ENCODE results near the gene SMG9.

The SMG9 gene

GRCh38 chr19:43798546-43799409, 44.0 kb upstream of the SMG9 start (continued):
- peak; percentile 95 for TF ChIP-seq HIC1 (tag by site-specific recombination; IDR thresholded peaks at IDR 0.05)
- TF ChIP-seq ZNF626 (tag by site-specific recombination; IDR thresholded peaks at IDR 0.05) = no peak
- TF ChIP-seq MYNN (tag by site-specific recombination; IDR thresholded peaks at IDR 0.05; ENCODE audit: borderline replicate concordance) = no peak
- 0 out of 2 replicates have a peak, but pooled peaks have one; percentile 11 for TF ChIP-seq ZNF311 (tag by site-specific recombination; IDR thresholded peaks at IDR 0.05; ENCODE audit: borderline replicate concordance)
- peak; percentile 44 for TF ChIP-seq ZFP69B (tag by site-specific recombination; IDR thresholded peaks at IDR 0.05)
- peak; percentile 81; the same call in 1 of the 2 replicates for TF ChIP-seq ZNF121 (tag by site-specific recombination; IDR thresholded peaks at IDR 0.05)
- TF ChIP-seq EGR2 (tag by site-specific recombination; IDR thresholded peaks at IDR 0.05; ENCODE audit: low read depth) = peak; percentile 97
- TF ChIP-seq ZNF202 (tag by site-specific recombination; IDR thresholded peaks at IDR 0.05; ENCODE audit: borderline replicate concordance) = no peak
- TF ChIP-seq ZNF175 (tag by site-specific recombination; IDR thresholded peaks at IDR 0.05) = 0 out of 2 replicates have a peak, but pooled peaks have one; percentile 58
- no peak for TF ChIP-seq ZNF670 (tag by site-specific recombination; IDR thresholded peaks at IDR 0.05; ENCODE audit: low read depth)
- peak; percentile 71; the same call in 1 of the 2 replicates for TF ChIP-seq ZNF658 (tag by site-specific recombination; IDR thresholded peaks at IDR 0.05)
- peak; percentile 61 for TF ChIP-seq ZNF133 (tag by site-specific recombination; IDR thresholded peaks at IDR 0.05)
- TF ChIP-seq ELK4 (IDR thresholded peaks at IDR 0.05; ENCODE audit: borderline replicate concordance, low read depth, low read length) = no peak
- no peak for TF ChIP-seq MEIS1 (CRISPR knock-in tag; IDR thresholded peaks at IDR 0.05; ENCODE audit: borderline replicate concordance)
- TF ChIP-seq ZBTB21 (tag by site-specific recombination; IDR thresholded peaks at IDR 0.05) = no peak; the same call in 1 of the 2 replicates
- TF ChIP-seq ZNF354C (tag by site-specific recombination; IDR thresholded peaks at IDR 0.05; ENCODE audit: borderline replicate concordance, low read depth) = no peak

- POLR2A ChIA-PET = no interaction called here
- no peak overlapping the region for H3K27ac ChIP-seq (ENCODE audit: extremely low read depth, low read depth, low read length)
- CTCF ChIA-PET = interaction anchor here (15.3 kb wide), 1 partner anchor 31 kb away, joined by 213 read pairs; no protein-coding TSS in a partner anchor
- H3K4me1 ChIP-seq (ENCODE audit: control insufficient read depth, insufficient read depth, low read length) = peaks cover 8% of the 10 kb centered on the region; the same call in 1 of the 2 replicates
- no peaks in the 10 kb centered on the region for H3K36me3 ChIP-seq (ENCODE audit: control insufficient read depth in 2 of 2, insufficient read depth in 1 of 2, low read length in 2 of 2)
- H3K4me3 ChIP-seq (ENCODE audit: low read depth, low read length) = peak overlapping the region; percentile 15
- no peaks in the 10 kb centered on the region; the same call in 1 of the 2 replicates for H3K9me3 ChIP-seq (ENCODE audit: control insufficient read depth, insufficient read depth, low read depth, low read length)
- TF ChIP-seq ZNF394 (tag by site-specific recombination; IDR thresholded peaks at IDR 0.05; ENCODE audit: borderline replicate concordance) (no peak), ZNF692 (tag by site-specific recombination; IDR thresholded peaks at IDR 0.05) (no peak), SP7 (tag by site-specific recombination; IDR thresholded peaks at IDR 0.05) (no peak), ZNF555 (tag by site-specific recombination; conservative IDR thresholded peaks at IDR 0.05) (no peak), ZNF132 (tag by site-specific recombination; IDR thresholded peaks at IDR 0.05; ENCODE audit: borderline replicate concordance) (no peak), ZFP41 (tag by site-specific recombination; IDR thresholded peaks at IDR 0.05; ENCODE audit: borderline replicate concordance) (no peak), ZNF274 (IDR thresholded peaks at IDR 0.05; ENCODE audit: low read length) (no peak), ZNF274 (tag by site-specific recombination; IDR thresholded peaks at IDR 0.05; ENCODE audit: borderline replicate concordance) (no peak), ZBTB48 (tag by site-specific recombination; IDR thresholded peaks at IDR 0.05) (no peak), ZNF280C (tag by site-specific recombination; IDR thresholded peaks at IDR 0.05) (no peak; the same call in 1 of the 2 replicates), ZNF26 (tag by site-specific recombination; IDR thresholded peaks at IDR 0.05) (no peak)
Observed at GRCh38 chr19:43798026-43798545, 43.3 kb upstream of the SMG9 start.
